HG03439 (cell line): ENCODE data around the gene STX4.
"Not testable (repeated sequence)": the region's sequence is repeated elsewhere in the genome, so short reads cannot be mapped to it uniquely, and the experiment has no call there.

ENCODE experiments used
- ATAC-seq: cut with Tn5 transposase; IDR thresholded peaks from one replicate; pipeline ENCODE4 v1.9.1; 2021; ENCODE audit warnings: mild to moderate bottlenecking, moderate library complexity; ENCODE audit not compliant: unreplicated experiment

STX4 gene

DNA sequence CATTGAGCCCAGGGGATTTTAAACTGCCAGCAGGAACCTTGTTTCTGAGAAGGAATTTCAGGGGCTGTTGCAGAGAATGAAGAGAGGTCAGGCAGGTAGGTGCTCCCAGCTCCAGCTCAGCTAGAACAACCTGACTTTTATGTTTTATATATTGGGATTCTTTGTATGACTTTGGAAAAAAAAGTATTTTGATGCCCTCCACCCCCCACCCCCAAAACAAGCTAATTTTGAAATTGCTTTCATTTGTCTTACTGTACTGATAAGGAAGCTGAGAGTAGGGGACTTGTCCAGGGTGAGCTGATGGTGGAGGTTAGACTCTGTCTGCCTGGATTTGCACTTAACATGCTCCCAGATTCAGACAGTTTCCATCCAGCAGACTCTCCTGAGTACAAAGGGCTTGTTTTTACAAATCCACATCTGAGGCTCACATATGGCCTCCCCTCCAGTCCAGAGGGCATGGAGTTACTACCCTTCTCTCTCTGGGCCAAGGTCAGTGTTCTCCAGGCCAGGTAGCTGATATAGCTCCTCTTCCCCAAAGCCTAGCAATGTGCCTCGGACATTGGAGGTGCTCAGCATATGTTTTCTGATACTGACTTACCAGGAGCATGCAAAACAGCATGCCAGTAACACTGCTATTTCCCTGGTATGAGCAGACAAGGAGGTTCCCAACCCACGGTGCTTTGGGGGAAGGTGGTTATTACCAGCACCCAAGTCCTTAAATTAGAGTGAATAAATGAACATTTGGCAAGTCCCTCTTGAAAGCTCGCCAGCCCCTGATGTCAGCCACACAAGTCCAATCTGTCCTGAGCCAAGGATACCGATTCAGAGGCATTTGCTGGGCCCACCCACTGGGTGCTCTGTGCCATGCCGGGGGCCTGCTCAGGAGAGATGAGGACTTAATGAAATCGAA lies 34.3 kb upstream of the STX4 start:
- no peak for ATAC-seq

- ATAC-seq, result no peak
Observed at GRCh38 chr16:31000671-31001382, 32.5 kb upstream of the STX4 start.

DNA sequence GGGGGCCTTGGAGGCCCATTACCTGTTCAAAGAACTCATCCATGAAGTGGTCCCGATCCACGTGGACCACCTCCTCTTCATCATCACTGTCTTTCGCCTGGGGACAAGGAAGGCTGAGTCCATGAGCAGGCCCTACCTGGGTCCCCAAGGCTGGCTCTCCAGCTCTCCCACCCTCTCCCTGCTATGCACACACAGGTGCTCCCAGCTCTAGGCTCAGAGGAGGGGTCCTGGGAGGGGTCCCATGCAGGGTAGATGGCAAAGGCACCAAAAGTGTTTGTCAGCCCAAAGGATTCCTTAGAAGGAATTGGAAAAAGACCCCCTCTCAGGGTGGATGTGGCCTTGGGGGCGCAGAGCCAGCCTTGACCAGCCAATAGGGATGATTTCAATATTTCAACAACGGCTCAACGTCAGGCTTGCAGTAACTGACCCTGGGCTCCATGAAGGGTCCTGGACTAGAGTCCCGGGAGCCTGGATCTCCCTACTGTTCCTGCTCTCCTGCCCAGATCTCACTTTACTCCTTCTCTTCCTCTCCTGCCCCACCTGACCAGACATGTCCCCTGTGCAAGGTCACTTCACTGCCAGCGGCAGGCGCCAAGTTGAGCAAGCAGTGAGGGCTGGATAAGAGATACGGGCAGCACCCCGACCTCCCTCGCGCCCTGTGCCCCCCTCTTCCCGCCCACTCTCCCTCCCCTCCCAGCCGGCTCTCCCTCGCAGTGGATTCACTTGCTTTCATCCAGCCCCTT lies 31.7 kb upstream of the STX4 start:
- no peak for ATAC-seq

GRCh38 chr16:31002250-31002700 lies 31.1 kb upstream of the STX4 start:
- no peak for ATAC-seq

GRCh38 chr16:31002862-31003341 lies 30.5 kb upstream of the STX4 start:
- no peak for ATAC-seq

- ATAC-seq, result no peak
Observed at GRCh38 chr16:31003744-31004143, 29.6 kb upstream of the STX4 start.

DNA sequence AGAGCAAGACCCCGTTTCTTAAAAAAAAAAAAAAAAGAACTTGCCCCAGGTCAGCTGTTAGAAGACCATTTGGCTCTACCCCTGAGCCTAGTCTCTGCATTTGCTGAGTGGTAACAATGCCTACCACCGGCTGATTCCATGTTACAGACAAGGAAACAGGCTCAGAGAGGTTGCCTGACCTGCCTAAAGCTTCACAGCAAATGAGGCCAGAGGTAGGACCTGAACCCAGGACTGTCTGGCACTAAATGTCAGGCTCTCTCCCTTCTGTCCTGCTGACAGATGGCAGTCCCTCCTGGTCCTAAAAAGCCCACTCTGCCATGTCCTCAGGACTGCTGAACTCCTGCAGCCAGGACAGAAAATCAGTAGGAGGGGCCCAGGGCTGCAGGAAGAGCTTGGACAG lies 28.7 kb upstream of the STX4 start:
- no peak for ATAC-seq

- ATAC-seq, result no peak
Observed at GRCh38 chr16:31005350-31006085, 27.8 kb upstream of the STX4 start.

DNA sequence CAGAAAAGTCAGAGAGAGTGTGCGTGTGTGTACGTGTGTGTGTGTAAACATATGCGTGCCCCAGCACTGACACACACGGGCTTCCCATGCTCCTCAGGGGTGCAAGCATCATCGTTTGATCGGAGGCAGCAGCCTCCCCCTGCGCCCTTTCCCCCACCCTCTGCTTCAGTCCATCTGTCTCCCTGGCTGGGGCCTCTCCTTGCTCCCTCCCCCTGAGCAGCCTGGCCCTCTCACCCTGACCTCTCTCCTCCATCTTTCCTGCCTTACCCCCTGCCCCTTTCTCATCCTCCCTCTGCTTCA lies 27.3 kb upstream of the STX4 start:
- ATAC-seq, result no peak

DNA sequence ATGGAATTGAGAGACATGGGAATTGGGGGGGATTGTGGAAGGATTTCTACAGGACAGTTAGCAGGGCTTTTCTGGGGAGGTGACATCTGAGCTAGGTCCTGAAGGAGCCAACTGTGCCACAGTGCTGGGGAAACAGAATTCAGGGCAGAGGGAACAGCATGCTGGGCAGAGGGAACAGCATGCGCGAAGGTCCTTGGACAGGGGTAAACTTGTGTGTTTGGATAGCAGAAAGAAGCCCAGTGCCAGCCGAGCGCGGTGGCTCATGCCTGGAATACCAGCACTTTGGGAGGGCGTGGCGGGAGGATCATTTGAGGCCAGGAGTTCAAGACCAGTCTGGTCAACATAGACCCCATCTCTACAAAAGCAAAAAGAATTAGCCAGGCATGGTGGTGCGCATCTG lies 26.8 kb upstream of the STX4 start:
- no peak for ATAC-seq

- ATAC-seq, result no peak
Observed at GRCh38 chr16:31007684-31008083, 25.7 kb upstream of the STX4 start.

GRCh38 chr16:31008149-31008548 lies 25.2 kb upstream of the STX4 start:
- no peak for ATAC-seq

DNA sequence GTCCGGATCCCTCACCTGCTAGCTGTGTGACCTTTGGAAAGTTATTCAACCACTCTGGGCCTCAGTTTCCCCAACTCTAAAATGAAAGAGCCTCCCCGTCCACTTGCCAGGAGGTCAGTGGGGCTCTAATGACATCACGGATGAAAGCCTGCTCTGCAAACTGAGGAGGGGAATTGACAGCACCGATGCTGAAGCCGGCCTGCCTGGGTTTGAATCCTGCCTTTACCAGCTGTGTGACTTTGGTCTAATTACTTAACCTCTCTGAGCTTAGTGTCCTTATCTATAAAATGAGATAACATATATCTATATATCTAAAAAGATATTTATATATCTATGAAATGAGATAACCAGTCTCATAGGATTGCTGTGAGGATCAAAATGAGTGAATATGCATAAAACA lies 24.8 kb upstream of the STX4 start:
- no peak for ATAC-seq

- ATAC-seq, result no peak
Observed at GRCh38 chr16:31009120-31009519, 24.2 kb upstream of the STX4 start.

DNA sequence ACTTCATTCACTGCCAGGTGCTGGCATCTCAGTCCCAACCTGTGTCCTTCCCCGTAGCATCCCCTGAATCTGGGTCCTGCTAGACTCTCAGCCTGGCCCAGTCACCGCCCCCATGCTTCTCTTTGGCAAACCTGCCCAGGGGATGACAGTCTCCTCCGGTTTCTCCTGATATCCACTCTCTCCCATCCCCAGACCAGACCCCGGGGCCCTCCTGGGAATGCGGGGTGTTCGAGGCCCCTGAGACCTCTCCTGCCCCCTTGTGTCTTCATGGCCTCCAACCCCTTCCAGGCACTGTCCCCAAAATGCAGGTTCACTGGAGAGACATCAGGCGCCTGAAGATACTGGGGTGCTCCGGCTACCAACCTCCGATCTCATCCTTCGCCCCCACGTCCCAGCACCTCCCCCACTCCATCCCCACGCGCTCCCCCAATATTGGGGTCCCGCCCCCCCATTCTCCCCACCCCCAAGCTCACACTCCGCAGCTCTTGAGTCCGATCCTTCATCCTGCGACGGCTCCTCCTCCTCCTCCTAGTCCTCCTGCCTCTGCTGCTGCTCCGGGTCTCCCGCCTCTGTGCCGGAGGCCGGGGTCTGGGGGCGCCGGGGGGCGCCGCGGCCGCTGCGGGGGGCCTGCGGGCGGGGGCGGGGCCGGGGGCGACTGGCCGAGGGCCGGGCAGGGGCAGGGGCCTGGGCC lies 23.3 kb upstream of the STX4 start:
- no peak for ATAC-seq

DNA sequence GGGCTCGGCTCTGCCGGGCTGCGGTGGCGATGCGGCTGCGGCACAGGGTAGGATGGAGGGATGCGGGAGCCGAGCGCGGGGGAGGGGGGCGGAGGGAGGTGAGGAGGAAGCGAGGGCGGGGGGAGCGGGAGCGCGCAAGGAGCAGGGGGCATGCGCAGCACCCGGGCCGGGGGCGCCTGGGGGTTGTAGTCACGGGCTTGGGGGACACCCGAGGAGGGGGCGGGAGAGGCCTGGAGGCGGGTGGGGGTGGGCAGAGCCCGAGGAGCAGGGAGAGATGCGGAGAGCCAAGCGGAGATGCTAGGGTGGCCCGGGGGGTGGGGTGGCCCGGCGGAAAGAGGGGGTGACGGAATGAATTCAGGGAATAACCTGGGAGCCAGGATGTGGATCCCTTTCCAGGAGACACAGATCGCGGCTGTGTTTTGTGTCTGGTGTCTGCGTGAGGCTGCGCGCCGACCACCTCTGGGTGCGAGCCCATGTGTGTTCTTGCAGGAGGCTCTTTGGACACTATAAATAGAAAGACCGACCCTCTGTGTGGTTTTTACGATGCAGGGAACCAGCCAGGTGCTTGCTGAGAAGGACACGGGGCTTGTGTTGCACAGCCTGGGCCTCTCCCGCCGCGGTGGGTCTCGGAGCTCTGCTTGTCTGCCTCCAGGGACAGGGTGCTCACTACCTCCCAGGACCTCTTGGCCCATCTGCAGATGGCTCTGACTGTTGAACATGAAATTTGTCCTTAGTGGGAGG lies 22.6 kb upstream of the STX4 start, which contains the start of gene STX1B:
Gene STX1B, minus strand, starts transcription at position 54 of the 741 bp plus-strand sequence. CDS start 242 bp downstream, outside the sequence.
- ATAC-seq, result no peak

- not testable (repeated sequence) for ATAC-seq
Observed at GRCh38 chr16:31011815-31012214, 21.5 kb upstream of the STX4 start.

DNA sequence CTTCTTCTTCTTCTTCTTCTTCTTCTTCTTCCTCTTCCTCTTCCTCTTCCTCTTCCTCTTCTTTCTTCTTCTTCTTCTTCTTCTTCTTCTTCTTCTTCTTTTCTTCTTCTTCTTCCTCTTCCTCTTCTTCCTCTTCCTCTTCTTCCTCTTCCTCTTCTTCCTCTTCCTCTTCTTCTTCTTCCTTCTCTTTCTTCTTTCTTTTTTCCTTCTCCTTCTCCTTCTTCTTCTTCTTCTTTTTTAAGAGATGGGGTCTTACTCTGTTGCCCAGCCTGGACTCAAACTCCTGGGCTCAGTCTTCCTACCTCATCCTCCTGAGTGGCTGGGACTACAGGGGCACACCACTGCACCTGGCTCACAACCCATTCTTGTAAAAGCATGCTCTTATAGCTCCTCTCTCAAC lies 20.1 kb upstream of the STX4 start:
- ATAC-seq, result not testable (repeated sequence)

GRCh38 chr16:31016018-31016417 lies 17.3 kb upstream of the STX4 start:
- ATAC-seq, result no peak
